HepG2 (cell line): ENCODE data around the gene TSNAXIP1. TPM values are rescaled to one million over a fixed set of nuclear protein-coding genes. Genes with fewer than 3 reads are reported as not detected.
A peak's percentile ranks its signal among the peaks of the same experiment; 100 is the strongest.

ENCODE experiments used
- AHR ChIP-seq: IDR thresholded peaks from 2 replicates; pipeline ENCODE4 v1.6.1; 2018; ENCODE audit warnings: missing genetic modification reagents, missing compliant biosample characterization
- CBX1 ChIP-seq: IDR thresholded peaks from one replicate; pipeline ENCODE4 v1.6.1; 2016; ENCODE audit warnings: antibody characterized with exemption, low read depth
- ETV6 ChIP-seq: sonication (generic); formaldehyde crosslinking; conservative IDR thresholded peaks from 2 replicates; pipeline ENCODE4 v1.4.0; 2020; ENCODE audit warnings: missing genetic modification reagents
- FLYWCH1 ChIP-seq: sonication (generic); formaldehyde crosslinking; IDR thresholded peaks from 2 replicates; pipeline ENCODE4 v1.8.1; 2023; ENCODE audit warnings: mild to moderate bottlenecking, missing genetic modification reagents
- GATAD2A ChIP-seq: IDR thresholded peaks from 2 replicates; pipeline ENCODE4 v1.6.1; 2016
- GFI1 ChIP-seq: sonication (generic); formaldehyde crosslinking; IDR thresholded peaks from 2 replicates; pipeline ENCODE4 v1.5.0; 2020; ENCODE audit warnings: missing genetic modification reagents, mild to moderate bottlenecking, borderline replicate concordance
- HES4 ChIP-seq: sonication (generic); formaldehyde crosslinking; IDR thresholded peaks from 2 replicates; pipeline ENCODE4 v1.9.0; 2021; ENCODE audit warnings: mild to moderate bottlenecking, missing genetic modification reagents, borderline replicate concordance
- HMG20A ChIP-seq: IDR thresholded peaks from 2 replicates; pipeline ENCODE4 v1.6.1; 2016; ENCODE audit warnings: borderline replicate concordance
- MXD4 ChIP-seq: IDR thresholded peaks from 2 replicates; pipeline ENCODE4 v1.6.1; 2016; ENCODE audit warnings: mild to moderate bottlenecking, missing biosample characterization, missing genetic modification reagents
- NAIF1 ChIP-seq: sonication (generic); formaldehyde crosslinking; IDR thresholded peaks from 2 replicates; pipeline ENCODE4 v1.5.0; 2020; ENCODE audit warnings: mild to moderate bottlenecking, missing genetic modification reagents, borderline replicate concordance
- SRSF9 ChIP-seq: fragments of 200-400 bp; formaldehyde crosslinking; IDR thresholded peaks from 2 replicates; pipeline ENCODE4 v1.6.1; 2018; ENCODE audit warnings: borderline replicate concordance, mild to moderate bottlenecking, low read depth, low read length; ENCODE audit not compliant: insufficient read depth, poor library complexity, severe bottlenecking
- ZBED4 ChIP-seq: sonication (generic); formaldehyde crosslinking; IDR thresholded peaks from 2 replicates; pipeline ENCODE4 v1.4.0; 2020; ENCODE audit warnings: missing genetic modification reagents, borderline replicate concordance
- ZBTB33 ChIP-seq: sonication (generic); formaldehyde crosslinking; IDR thresholded peaks from 2 replicates; pipeline ENCODE4 v1.4.0; 2020; ENCODE audit warnings: missing genetic modification reagents
- ZNF18 ChIP-seq: sonication (generic); formaldehyde crosslinking; IDR thresholded peaks from 2 replicates; pipeline ENCODE4 v1.8.0; 2022; ENCODE audit warnings: mild to moderate bottlenecking, missing genetic modification reagents; ENCODE audit not compliant: insufficient replicate concordance
- ZNF20 ChIP-seq: sonication (generic); formaldehyde crosslinking; IDR thresholded peaks from 2 replicates; pipeline ENCODE4 v1.4.0; 2020; ENCODE audit warnings: mild to moderate bottlenecking, moderate library complexity, missing genetic modification reagents
- ZNF331 ChIP-seq: sonication (generic); formaldehyde crosslinking; IDR thresholded peaks from 2 replicates; pipeline ENCODE4 v1.4.0; 2020; ENCODE audit warnings: missing genetic modification reagents
- ZNF652 ChIP-seq: IDR thresholded peaks from 2 replicates; pipeline ENCODE4 v1.6.1; 2016; ENCODE audit warnings: low read depth, borderline replicate concordance
- ZSCAN22 ChIP-seq: sonication (generic); formaldehyde crosslinking; IDR thresholded peaks from 2 replicates; pipeline ENCODE4 v1.4.0; 2020; ENCODE audit warnings: mild to moderate bottlenecking, missing genetic modification reagents
- polyA plus RNA-seq, 8 experiments: library from polyadenylated mRNA; depleted of rRNA in 3 of 8; stranded (reverse) in 7 of 8; unstranded in 1 of 8; fragments of >200 nt; fragmentation: Illumina TruSeq in 4 of 8; extraction: Trizol in 4 of 8; gene quantifications; 2 replicates each; pipeline versions ENCODE4 v1.2.1 to v1.2.3, GENCODE V29; 2011 to 2016; ENCODE audit warnings: low read depth in 4 of 8, missing spikeins in 1 of 8, mixed read lengths in 1 of 8; ENCODE audit not compliant: insufficient read depth in 1 of 8
- total RNA-seq, 5 experiments: library from RNA; depleted of rRNA; stranded (reverse); fragments of >200 nt; fragmentation: Illumina TruSeq; extraction: Trizol; gene quantifications; 2 replicates each; pipeline ENCODE4 v1.2.3, GENCODE V29; 2016; ENCODE audit warnings: low read depth in 1 of 5
- TF ChIP-seq, protein P1 (sequence below): sonication (generic); formaldehyde crosslinking; conservative IDR thresholded peaks from 2 replicates; pipeline ENCODE4 v1.8.0; 2022; ENCODE audit warnings: low read depth, missing genetic modification reagents

The TSNAXIP1 gene
- total and polyA plus RNA-seq, 2 of the 13 experiments (the other 11 are each of a cell fraction or from before 2014, with no cell fraction given), result 0.37 to 0.86 TPM

- TF ChIP-seq ZBTB33 (CRISPR knock-in tag) (no peak), ETV6 (CRISPR knock-in tag) (no peak; the same call in 1 of the 2 replicates), FLYWCH1 (no peak), GFI1 (CRISPR knock-in tag) (no peak), ZNF331 (CRISPR knock-in tag) (no peak; the same call in none of the 2 replicates), NAIF1 (CRISPR knock-in tag) (no peak; the same call in 1 of the 2 replicates), ZNF652 (no peak), ZNF18 (CRISPR knock-in tag) (peak; percentile 76), ZNF20 (CRISPR knock-in tag) (no peak), SRSF9 (no peak), MXD4 (0 out of 2 replicates have a peak, but pooled peaks have one; percentile 61), HES4 (CRISPR knock-in tag) (0 out of 2 replicates have a peak, but pooled peaks have one; percentile 30), CBX1 (peak; percentile 27), GATAD2A (CRISPR knock-in tag) (peak; percentile 11; the same call in 1 of the 2 replicates), AHR (CRISPR knock-in tag) (no peak), HMG20A (no peak), ZBED4 (CRISPR knock-in tag) (no peak), ZSCAN22 (CRISPR knock-in tag) (no peak)
- TF ChIP-seq, protein P1, sequence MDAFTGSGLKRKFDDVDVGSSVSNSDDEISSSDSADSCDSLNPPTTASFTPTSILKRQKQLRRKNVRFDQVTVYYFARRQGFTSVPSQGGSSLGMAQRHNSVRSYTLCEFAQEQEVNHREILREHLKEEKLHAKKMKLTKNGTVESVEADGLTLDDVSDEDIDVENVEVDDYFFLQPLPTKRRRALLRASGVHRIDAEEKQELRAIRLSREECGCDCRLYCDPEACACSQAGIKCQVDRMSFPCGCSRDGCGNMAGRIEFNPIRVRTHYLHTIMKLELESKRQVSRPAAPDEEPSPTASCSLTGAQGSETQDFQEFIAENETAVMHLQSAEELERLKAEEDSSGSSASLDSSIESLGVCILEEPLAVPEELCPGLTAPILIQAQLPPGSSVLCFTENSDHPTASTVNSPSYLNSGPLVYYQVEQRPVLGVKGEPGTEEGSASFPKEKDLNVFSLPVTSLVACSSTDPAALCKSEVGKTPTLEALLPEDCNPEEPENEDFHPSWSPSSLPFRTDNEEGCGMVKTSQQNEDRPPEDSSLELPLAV, result peak; percentile 36; the same call in 1 of the 2 replicates
These were observed 36.0 kb downstream of the TSNAXIP1 start (continued) for GRCh38 chr16:67842509-67843342.
